ENCODE measurements around the gene PSD4.
"Not testable (repeated sequence)": the region's sequence is repeated elsewhere in the genome, so short reads cannot be mapped to it uniquely, and the experiment has no call there.

Gene PSD4

DNA sequence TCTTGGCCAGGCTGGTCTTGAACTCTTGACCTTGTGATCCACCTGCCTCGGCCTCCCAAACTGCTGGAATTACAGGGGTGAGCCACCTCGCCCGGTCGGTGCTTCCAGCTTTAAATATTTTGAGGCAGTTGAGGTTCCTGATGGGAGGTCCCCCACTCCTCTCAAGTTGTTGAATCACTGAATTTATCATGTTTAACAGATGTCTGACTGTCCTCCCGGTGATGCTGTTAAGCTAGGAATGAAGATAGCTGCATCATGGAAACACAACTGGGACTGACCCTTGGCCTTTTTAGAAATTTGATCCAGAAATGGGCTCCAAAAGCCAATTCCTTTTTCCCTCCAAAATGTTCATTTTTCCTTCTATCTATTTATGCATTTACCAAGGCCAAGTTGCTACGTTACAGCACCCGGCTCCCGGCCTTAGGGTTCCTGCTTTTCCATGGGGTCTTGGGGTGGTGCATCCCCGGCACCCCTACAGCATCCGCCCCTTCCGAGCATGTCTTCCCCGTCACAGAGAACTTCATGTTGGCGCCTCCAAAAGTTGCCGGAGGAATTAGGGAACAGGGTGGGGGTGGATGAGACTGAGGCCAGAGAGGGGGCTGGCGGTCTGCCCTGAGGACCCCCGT lies 61.1 kb downstream of the PSD4 start:
- Histone ChIP-seq H3K4me3 (ENCODE audit: low read length) (peak overlapping the region; percentile 75), H3K9me2 (replicated peaks; ENCODE audit: insufficient read depth, low read length) (no peaks in the 10 kb centered on the region), H3K27me3 (replicated peaks; ENCODE audit: insufficient read depth, low read length) (no peaks in the 10 kb centered on the region), H3K9me3 (replicated peaks; ENCODE audit: insufficient read depth, low read length) (no peaks in the 10 kb centered on the region), H3K4me1 (ENCODE audit: low read length) (no peaks in the 10 kb centered on the region), H3K79me2 (ENCODE audit: low read length) (peaks cover 18% of the 10 kb centered on the region), H3K36me3 (replicated peaks; ENCODE audit: insufficient read depth, low read length) (no peaks in the 10 kb centered on the region), H2AFZ (ENCODE audit: low read length) (peak overlapping the region; percentile 90), H3F3A (ENCODE audit: insufficient read depth, low read length) (no peaks in the 10 kb centered on the region), H3K9ac (ENCODE audit: low read length) (peak overlapping the region; percentile 85), H4K20me1 (ENCODE audit: insufficient read depth, low read length) (no peaks in the 10 kb centered on the region), H3K4me2 (ENCODE audit: low read depth, low read length) (peak overlapping the region; percentile 76), H3K27ac (ENCODE audit: low read length) (peak overlapping the region; percentile 10; the same call in 1 of the 2 replicates)
- DNase-seq: no peak
- no peak for TF ChIP-seq EZH2 (optimal IDR thresholded peaks at IDR 0.05; ENCODE audit: low read depth, low read length)
- no peak for TF ChIP-seq EZH2phosphoT487 (IDR thresholded peaks at IDR 0.05; ENCODE audit: low read length)
- TF ChIP-seq, protein P1, sequence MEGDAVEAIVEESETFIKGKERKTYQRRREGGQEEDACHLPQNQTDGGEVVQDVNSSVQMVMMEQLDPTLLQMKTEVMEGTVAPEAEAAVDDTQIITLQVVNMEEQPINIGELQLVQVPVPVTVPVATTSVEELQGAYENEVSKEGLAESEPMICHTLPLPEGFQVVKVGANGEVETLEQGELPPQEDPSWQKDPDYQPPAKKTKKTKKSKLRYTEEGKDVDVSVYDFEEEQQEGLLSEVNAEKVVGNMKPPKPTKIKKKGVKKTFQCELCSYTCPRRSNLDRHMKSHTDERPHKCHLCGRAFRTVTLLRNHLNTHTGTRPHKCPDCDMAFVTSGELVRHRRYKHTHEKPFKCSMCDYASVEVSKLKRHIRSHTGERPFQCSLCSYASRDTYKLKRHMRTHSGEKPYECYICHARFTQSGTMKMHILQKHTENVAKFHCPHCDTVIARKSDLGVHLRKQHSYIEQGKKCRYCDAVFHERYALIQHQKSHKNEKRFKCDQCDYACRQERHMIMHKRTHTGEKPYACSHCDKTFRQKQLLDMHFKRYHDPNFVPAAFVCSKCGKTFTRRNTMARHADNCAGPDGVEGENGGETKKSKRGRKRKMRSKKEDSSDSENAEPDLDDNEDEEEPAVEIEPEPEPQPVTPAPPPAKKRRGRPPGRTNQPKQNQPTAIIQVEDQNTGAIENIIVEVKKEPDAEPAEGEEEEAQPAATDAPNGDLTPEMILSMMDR (IDR thresholded peaks at IDR 0.05; ENCODE audit: low read length): no peak

DNA sequence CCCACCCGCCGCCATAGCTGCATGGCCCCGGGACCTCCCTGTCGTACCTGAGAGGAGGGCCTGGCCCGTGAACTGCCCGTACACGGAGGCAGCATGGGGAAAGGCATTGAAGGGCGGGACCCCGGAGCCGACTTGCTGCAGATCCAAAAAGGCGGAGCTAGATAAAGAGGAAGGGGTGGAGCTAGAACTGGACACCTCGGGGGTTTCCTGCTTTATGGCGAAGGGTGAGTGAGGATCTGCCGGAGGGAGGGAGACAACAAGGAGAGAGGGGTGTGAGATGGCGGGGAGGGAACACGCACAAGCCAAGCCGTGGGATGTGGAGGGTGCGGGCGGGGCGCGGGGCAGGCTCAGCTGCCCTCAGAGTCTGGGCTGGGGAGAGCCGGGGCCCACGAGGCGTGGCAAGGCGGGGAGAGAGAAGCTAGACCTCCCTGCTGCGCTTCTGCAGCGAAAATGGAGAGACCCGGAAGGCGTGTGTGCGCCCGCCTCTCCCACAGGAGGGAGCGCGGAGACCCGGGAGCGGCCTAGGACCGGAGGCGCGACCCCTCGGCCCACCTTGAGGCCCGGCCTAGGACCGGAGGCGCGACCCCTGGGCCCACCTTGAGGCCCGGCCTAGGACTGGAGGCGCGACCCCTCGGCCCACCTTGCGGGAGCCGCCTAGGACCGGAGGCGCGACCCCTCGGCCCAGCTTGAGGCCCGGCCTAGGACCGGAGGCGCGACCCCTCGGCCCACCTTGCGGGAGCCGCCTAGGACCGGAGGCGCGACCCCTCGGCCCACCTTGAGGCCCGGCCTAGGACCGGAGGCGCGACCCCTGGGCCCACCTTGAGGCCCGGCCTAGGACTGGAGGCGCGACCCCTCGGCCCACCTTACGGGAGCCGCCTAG lies 61.8 kb downstream of the PSD4 start:
- H3K9me2 ChIP-seq (replicated peaks; ENCODE audit: insufficient read depth, low read length); H3K4me1 ChIP-seq (ENCODE audit: low read length); H3K9me3 ChIP-seq (replicated peaks; ENCODE audit: insufficient read depth, low read length); H3K27me3 ChIP-seq (replicated peaks; ENCODE audit: insufficient read depth, low read length); H3K36me3 ChIP-seq (replicated peaks; ENCODE audit: insufficient read depth, low read length); H3F3A ChIP-seq (ENCODE audit: insufficient read depth, low read length); H4K20me1 ChIP-seq (ENCODE audit: insufficient read depth, low read length): not testable (repeated sequence)
- peak; percentile 87 for DNase-seq
- H3K4me2 ChIP-seq (ENCODE audit: low read depth, low read length): peak overlapping the region; percentile 76
- H2AFZ ChIP-seq (ENCODE audit: low read length): peak overlapping the region; percentile 90
- H3K27ac ChIP-seq (ENCODE audit: low read length): peak overlapping the region; percentile 32; the same call in 1 of the 2 replicates
- peaks cover 18% of the 10 kb centered on the region for H3K79me2 ChIP-seq (ENCODE audit: low read length)
- peak overlapping the region; percentile 75 for H3K4me3 ChIP-seq (ENCODE audit: low read length)
- peak overlapping the region; percentile 85 for H3K9ac ChIP-seq (ENCODE audit: low read length)

DNA sequence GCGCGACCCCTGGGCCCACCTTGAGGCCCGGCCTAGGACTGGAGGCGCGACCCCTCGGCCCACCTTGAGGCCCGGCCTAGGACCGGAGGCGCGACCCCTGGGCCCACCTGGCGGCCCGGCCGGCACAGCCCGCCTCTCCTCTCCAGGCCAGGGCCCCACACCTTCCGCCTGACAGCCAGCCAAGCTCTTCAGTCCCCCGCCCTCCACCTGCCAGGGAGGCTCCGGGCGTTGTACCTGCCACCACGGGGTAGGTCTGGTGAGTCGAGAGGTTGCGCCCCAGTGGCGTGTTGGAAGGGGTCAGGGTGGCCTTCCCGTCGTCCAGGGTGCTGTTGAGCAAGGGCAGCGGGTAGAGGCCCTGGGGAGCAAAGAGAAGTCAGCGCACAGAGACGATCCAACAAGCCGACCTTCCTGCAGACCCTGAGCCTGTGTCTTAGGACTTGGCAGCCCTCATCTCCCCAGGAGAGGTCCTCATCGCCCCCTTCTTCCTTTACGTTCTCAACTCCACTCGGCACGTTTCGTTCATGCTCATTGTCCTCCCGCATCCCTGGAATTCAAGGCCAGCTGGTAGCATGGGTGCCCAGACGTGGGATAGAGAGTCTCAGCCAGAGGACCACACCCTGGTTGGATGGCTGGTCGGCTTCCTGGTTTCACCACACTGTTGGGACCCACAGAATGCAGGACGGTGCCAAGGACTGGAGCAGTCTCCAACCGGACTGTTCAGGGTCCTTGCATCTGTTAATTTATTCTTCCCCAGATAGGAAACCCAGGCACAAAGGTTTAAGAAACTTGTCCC lies 62.8 kb downstream of the PSD4 start:
- H3F3A ChIP-seq (ENCODE audit: insufficient read depth, low read length): no peaks in the 10 kb centered on the region
- H3K4me3 ChIP-seq (ENCODE audit: low read length): peak overlapping the region; percentile 75; the same call in 1 of the 2 replicates
- no peaks in the 10 kb centered on the region for H4K20me1 ChIP-seq (ENCODE audit: insufficient read depth, low read length)
- no peak overlapping the region for H2AFZ ChIP-seq (ENCODE audit: low read length)
- no peaks in the 10 kb centered on the region for H3K36me3 ChIP-seq (replicated peaks; ENCODE audit: insufficient read depth, low read length)
- DNase-seq: no peak
- H3K4me2 ChIP-seq (ENCODE audit: low read depth, low read length): peak overlapping the region; percentile 32; the same call in 1 of the 2 replicates
- H3K9me2 ChIP-seq (replicated peaks; ENCODE audit: insufficient read depth, low read length): no peaks in the 10 kb centered on the region
- H3K9ac ChIP-seq (ENCODE audit: low read length): no peak overlapping the region
- H3K79me2 ChIP-seq (ENCODE audit: low read length): peaks cover 18% of the 10 kb centered on the region
- no peak for TF ChIP-seq EZH2phosphoT487 (IDR thresholded peaks at IDR 0.05; ENCODE audit: low read length)
- TF ChIP-seq, protein P1 (IDR thresholded peaks at IDR 0.05; ENCODE audit: low read length): no peak
- no peak for TF ChIP-seq EZH2 (optimal IDR thresholded peaks at IDR 0.05; ENCODE audit: low read depth, low read length)
- no peaks in the 10 kb centered on the region for H3K27me3 ChIP-seq (replicated peaks; ENCODE audit: insufficient read depth, low read length)
- no peaks in the 10 kb centered on the region for H3K9me3 ChIP-seq (replicated peaks; ENCODE audit: insufficient read depth, low read length)
- H3K27ac ChIP-seq (ENCODE audit: low read length): no peak overlapping the region
- no peaks in the 10 kb centered on the region for H3K4me1 ChIP-seq (ENCODE audit: low read length)
